ENCODE data around the gene SLC32A1.

SLC32A1 gene

GRCh38 chr20:38732981-38733380 lies 8.7 kb downstream of the SLC32A1 start:
- Histone ChIP-seq H3K27ac (ENCODE audit: low read depth, low read length) (no peak overlapping the region), H3K27me3 (ENCODE audit: control insufficient read depth, insufficient read depth, low read length) (peaks cover 81% of the 10 kb centered on the region), H3K36me3 (ENCODE audit: control insufficient read depth, insufficient read depth, low read length) (no peaks in the 10 kb centered on the region), H3K9me3 (ENCODE audit: control insufficient read depth, insufficient read depth, low read depth, low read length) (no peaks in the 10 kb centered on the region), H3K4me1 (ENCODE audit: control insufficient read depth, insufficient read depth, low read length) (peaks cover 17% of the 10 kb centered on the region), H3K4me3 (ENCODE audit: low read depth, low read length) (no peak overlapping the region), H3K9ac (ENCODE audit: low read length) (no peak overlapping the region)

- Histone ChIP-seq H3K27me3 (ENCODE audit: control insufficient read depth, insufficient read depth, low read length) (peaks cover 66% of the 10 kb centered on the region), H3K4me1 (ENCODE audit: control insufficient read depth, insufficient read depth, low read length) (peaks cover 10% of the 10 kb centered on the region)
Observed at GRCh38 chr20:38735172-38735571, 10.9 kb downstream of the SLC32A1 start.

GRCh38 chr20:38737887-38738286 lies 13.6 kb downstream of the SLC32A1 start:
- Histone ChIP-seq H3K4me3 (ENCODE audit: low read depth, low read length) (no peak overlapping the region), H3K36me3 (ENCODE audit: control insufficient read depth, insufficient read depth, low read length) (no peaks in the 10 kb centered on the region), H3K9ac (ENCODE audit: low read length) (no peak overlapping the region), H3K27me3 (ENCODE audit: control insufficient read depth, insufficient read depth, low read length) (peaks cover 65% of the 10 kb centered on the region), H3K4me1 (ENCODE audit: control insufficient read depth, insufficient read depth, low read length) (no peaks in the 10 kb centered on the region), H3K27ac (ENCODE audit: low read depth, low read length) (no peak overlapping the region), H3K9me3 (ENCODE audit: control insufficient read depth, insufficient read depth, low read depth, low read length) (no peaks in the 10 kb centered on the region)

More at GRCh38 chr20:38735172-38735571, 10.9 kb downstream of the SLC32A1 start:
- Histone ChIP-seq H3K36me3 (ENCODE audit: control insufficient read depth, insufficient read depth, low read length) (no peaks in the 10 kb centered on the region), H3K9me3 (ENCODE audit: control insufficient read depth, insufficient read depth, low read depth, low read length) (no peaks in the 10 kb centered on the region), H3K4me3 (ENCODE audit: low read depth, low read length) (no peak overlapping the region), H3K9ac (ENCODE audit: low read length) (no peak overlapping the region), H3K27ac (ENCODE audit: low read depth, low read length) (no peak overlapping the region)

- Histone ChIP-seq H3K27me3 (ENCODE audit: control insufficient read depth, insufficient read depth, low read length) (peaks cover 45% of the 10 kb centered on the region), H3K9me3 (ENCODE audit: control insufficient read depth, insufficient read depth, low read depth, low read length) (no peaks in the 10 kb centered on the region), H3K36me3 (ENCODE audit: control insufficient read depth, insufficient read depth, low read length) (no peaks in the 10 kb centered on the region), H3K4me3 (ENCODE audit: low read depth, low read length) (no peak overlapping the region), H3K4me1 (ENCODE audit: control insufficient read depth, insufficient read depth, low read length) (peaks cover 9% of the 10 kb centered on the region), H3K27ac (ENCODE audit: low read depth, low read length) (no peak overlapping the region), H3K9ac (ENCODE audit: low read length) (no peak overlapping the region)
Observed at GRCh38 chr20:38745757-38746156, 21.5 kb downstream of the SLC32A1 start.

- peaks cover 26% of the 10 kb centered on the region for H3K27me3 ChIP-seq (ENCODE audit: control insufficient read depth, insufficient read depth, low read length)
- H3K4me1 ChIP-seq (ENCODE audit: control insufficient read depth, insufficient read depth, low read length), result peaks cover 9% of the 10 kb centered on the region
- H3K36me3 ChIP-seq (ENCODE audit: control insufficient read depth, insufficient read depth, low read length), result peaks cover 11% of the 10 kb centered on the region
- no peaks in the 10 kb centered on the region for H3K9me3 ChIP-seq (ENCODE audit: control insufficient read depth, insufficient read depth, low read depth, low read length)
- no peak overlapping the region for H3K27ac ChIP-seq (ENCODE audit: low read depth, low read length)
- no peak overlapping the region for H3K9ac ChIP-seq (ENCODE audit: low read length)
- peak overlapping the region; percentile 43 for H3K4me3 ChIP-seq (ENCODE audit: low read depth, low read length)
Observed at GRCh38 chr20:38747495-38748096, 23.3 kb downstream of the SLC32A1 start.

- Histone ChIP-seq H3K4me1 (ENCODE audit: control insufficient read depth, insufficient read depth, low read length) (peaks cover 9% of the 10 kb centered on the region), H3K27me3 (ENCODE audit: control insufficient read depth, insufficient read depth, low read length) (peaks cover 25% of the 10 kb centered on the region), H3K9me3 (ENCODE audit: control insufficient read depth, insufficient read depth, low read depth, low read length) (no peaks in the 10 kb centered on the region), H3K27ac (ENCODE audit: low read depth, low read length) (peak within 1 kb of the TSS; percentile 18; the same call in 1 of the 2 replicates), H3K9ac (ENCODE audit: low read length) (peak within 1 kb of the TSS; percentile 90), H3K4me3 (ENCODE audit: low read depth, low read length) (peak within 1 kb of the TSS; percentile 93), H3K36me3 (ENCODE audit: control insufficient read depth, insufficient read depth, low read length) (peaks cover 17% of the 10 kb centered on the region)
Observed at GRCh38 chr20:38748097-38748860, 24.0 kb downstream of the SLC32A1 start, which contains the start of gene ACTR5. Gene ACTR5, plus strand, starts transcription at chr20:38748460. Its CDS starts 19 bp downstream, at chr20:38748479.

- no peak overlapping the region; the same call in 1 of the 2 replicates for H3K27ac ChIP-seq (ENCODE audit: low read depth, low read length)
- peak overlapping the region; percentile 93 for H3K4me3 ChIP-seq (ENCODE audit: low read depth, low read length)
- H3K36me3 ChIP-seq (ENCODE audit: control insufficient read depth, insufficient read depth, low read length), result peaks cover 19% of the 10 kb centered on the region
- H3K9me3 ChIP-seq (ENCODE audit: control insufficient read depth, insufficient read depth, low read depth, low read length), result no peaks in the 10 kb centered on the region
- H3K4me1 ChIP-seq (ENCODE audit: control insufficient read depth, insufficient read depth, low read length), result peaks cover 9% of the 10 kb centered on the region
- peaks cover 22% of the 10 kb centered on the region for H3K27me3 ChIP-seq (ENCODE audit: control insufficient read depth, insufficient read depth, low read length)
- H3K9ac ChIP-seq (ENCODE audit: low read length), result peak overlapping the region; percentile 90
Observed at GRCh38 chr20:38748861-38749149, 24.5 kb downstream of the SLC32A1 start.

GRCh38 chr20:38751360-38751976 lies 27.2 kb downstream of the SLC32A1 start:
- Histone ChIP-seq H3K9me3 (ENCODE audit: control insufficient read depth, insufficient read depth, low read depth, low read length) (no peaks in the 10 kb centered on the region), H3K4me3 (ENCODE audit: low read depth, low read length) (no peak overlapping the region), H3K4me1 (ENCODE audit: control insufficient read depth, insufficient read depth, low read length) (peaks cover 9% of the 10 kb centered on the region), H3K36me3 (ENCODE audit: control insufficient read depth, insufficient read depth, low read length) (peaks cover 36% of the 10 kb centered on the region), H3K27me3 (ENCODE audit: control insufficient read depth, insufficient read depth, low read length) (peaks cover 16% of the 10 kb centered on the region), H3K9ac (ENCODE audit: low read length) (no peak overlapping the region), H3K27ac (ENCODE audit: low read depth, low read length) (no peak overlapping the region)

- no peak overlapping the region for H3K9ac ChIP-seq (ENCODE audit: low read length)
- H3K9me3 ChIP-seq (ENCODE audit: control insufficient read depth, insufficient read depth, low read depth, low read length), result no peaks in the 10 kb centered on the region
- peaks cover 11% of the 10 kb centered on the region for H3K27me3 ChIP-seq (ENCODE audit: control insufficient read depth, insufficient read depth, low read length)
- no peak overlapping the region for H3K27ac ChIP-seq (ENCODE audit: low read depth, low read length)
- H3K36me3 ChIP-seq (ENCODE audit: control insufficient read depth, insufficient read depth, low read length), result peaks cover 41% of the 10 kb centered on the region
- H3K4me1 ChIP-seq (ENCODE audit: control insufficient read depth, insufficient read depth, low read length), result peaks cover 9% of the 10 kb centered on the region
- H3K4me3 ChIP-seq (ENCODE audit: low read depth, low read length), result no peak overlapping the region
Observed at GRCh38 chr20:38752029-38752428, 27.7 kb downstream of the SLC32A1 start.

GRCh38 chr20:38754924-38755323 lies 30.6 kb downstream of the SLC32A1 start:
- Histone ChIP-seq H3K27ac (ENCODE audit: low read depth, low read length) (no peak overlapping the region), H3K9ac (ENCODE audit: low read length) (no peak overlapping the region), H3K36me3 (ENCODE audit: control insufficient read depth, insufficient read depth, low read length) (peaks cover 65% of the 10 kb centered on the region), H3K27me3 (ENCODE audit: control insufficient read depth, insufficient read depth, low read length) (no peaks in the 10 kb centered on the region), H3K9me3 (ENCODE audit: control insufficient read depth, insufficient read depth, low read depth, low read length) (no peaks in the 10 kb centered on the region), H3K4me3 (ENCODE audit: low read depth, low read length) (no peak overlapping the region), H3K4me1 (ENCODE audit: control insufficient read depth, insufficient read depth, low read length) (no peaks in the 10 kb centered on the region)

- Histone ChIP-seq H3K36me3 (ENCODE audit: control insufficient read depth, insufficient read depth, low read length) (peaks cover 69% of the 10 kb centered on the region), H3K9ac (ENCODE audit: low read length) (no peak overlapping the region), H3K27me3 (ENCODE audit: control insufficient read depth, insufficient read depth, low read length) (no peaks in the 10 kb centered on the region), H3K9me3 (ENCODE audit: control insufficient read depth, insufficient read depth, low read depth, low read length) (no peaks in the 10 kb centered on the region), H3K4me3 (ENCODE audit: low read depth, low read length) (no peak overlapping the region), H3K27ac (ENCODE audit: low read depth, low read length) (no peak overlapping the region), H3K4me1 (ENCODE audit: control insufficient read depth, insufficient read depth, low read length) (no peaks in the 10 kb centered on the region)
Observed at GRCh38 chr20:38755324-38755910, 31.1 kb downstream of the SLC32A1 start.

All from HUES6 (cell line).